NCI-H2227 (cell line): ENCODE measurements around the gene PTPRD.

Experiments
- DNase-seq: peaks from one replicate; lab custom pipeline; 2025; ENCODE audit not compliant: unreplicated experiment; lab: John Stamatoyannopoulos, UW

PTPRD gene

GRCh38 chr9:8389531-8389930, 2223.3 kb downstream of the PTPRD start:
- no peak for DNase-seq

- DNase-seq = no peak
Observed at GRCh38 chr9:8388132-8388531, 2224.7 kb downstream of the PTPRD start.

- no peak for DNase-seq
Observed at GRCh38 chr9:8384091-8384490, 2228.7 kb downstream of the PTPRD start.

- DNase-seq = no peak
Observed at GRCh38 chr9:8382777-8383527, 2229.8 kb downstream of the PTPRD start.

GRCh38 chr9:8382266-8382665, 2230.5 kb downstream of the PTPRD start:
- no peak for DNase-seq

GRCh38 chr9:8381601-8382000, 2231.2 kb downstream of the PTPRD start:
- no peak for DNase-seq

- no peak for DNase-seq
Observed at GRCh38 chr9:8374471-8374870, 2238.3 kb downstream of the PTPRD start.

GRCh38 chr9:8371686-8372085, 2241.1 kb downstream of the PTPRD start:
- DNase-seq = no peak

GRCh38 chr9:8366161-8366926, 2246.5 kb downstream of the PTPRD start:
- no peak for DNase-seq

GRCh38 chr9:8365466-8366160, 2247.2 kb downstream of the PTPRD start:
- DNase-seq = no peak

GRCh38 chr9:8365029-8365428, 2247.8 kb downstream of the PTPRD start:
- no peak for DNase-seq

- DNase-seq = no peak
Observed at GRCh38 chr9:8364026-8364752, 2248.6 kb downstream of the PTPRD start.

GRCh38 chr9:8362250-8362649, 2250.6 kb downstream of the PTPRD start:
- DNase-seq = no peak

GRCh38 chr9:8361364-8361763, 2251.4 kb downstream of the PTPRD start:
- no peak for DNase-seq

GRCh38 chr9:8356406-8356805, 2256.4 kb downstream of the PTPRD start:
- DNase-seq = no peak

- DNase-seq = no peak
Observed at GRCh38 chr9:8351436-8351835, 2261.4 kb downstream of the PTPRD start.

GRCh38 chr9:8349901-8350300, 2262.9 kb downstream of the PTPRD start:
- no peak for DNase-seq

- no peak for DNase-seq
Observed at GRCh38 chr9:8349376-8349775, 2263.4 kb downstream of the PTPRD start.

GRCh38 chr9:8348756-8349155, 2264.0 kb downstream of the PTPRD start:
- no peak for DNase-seq

GRCh38 chr9:8346296-8346695, 2266.5 kb downstream of the PTPRD start:
- DNase-seq = no peak
